TTC549 (cell line): Measurements from ENCODE around the gene ANKRD9.

Source experiments
- FAIRE-seq: peaks from 2 replicates; lab custom pipeline; 2012; peaks lifted over from hg19 to GRCh38; lab: Jason Lieb, UNC

The ANKRD9 gene

DNA sequence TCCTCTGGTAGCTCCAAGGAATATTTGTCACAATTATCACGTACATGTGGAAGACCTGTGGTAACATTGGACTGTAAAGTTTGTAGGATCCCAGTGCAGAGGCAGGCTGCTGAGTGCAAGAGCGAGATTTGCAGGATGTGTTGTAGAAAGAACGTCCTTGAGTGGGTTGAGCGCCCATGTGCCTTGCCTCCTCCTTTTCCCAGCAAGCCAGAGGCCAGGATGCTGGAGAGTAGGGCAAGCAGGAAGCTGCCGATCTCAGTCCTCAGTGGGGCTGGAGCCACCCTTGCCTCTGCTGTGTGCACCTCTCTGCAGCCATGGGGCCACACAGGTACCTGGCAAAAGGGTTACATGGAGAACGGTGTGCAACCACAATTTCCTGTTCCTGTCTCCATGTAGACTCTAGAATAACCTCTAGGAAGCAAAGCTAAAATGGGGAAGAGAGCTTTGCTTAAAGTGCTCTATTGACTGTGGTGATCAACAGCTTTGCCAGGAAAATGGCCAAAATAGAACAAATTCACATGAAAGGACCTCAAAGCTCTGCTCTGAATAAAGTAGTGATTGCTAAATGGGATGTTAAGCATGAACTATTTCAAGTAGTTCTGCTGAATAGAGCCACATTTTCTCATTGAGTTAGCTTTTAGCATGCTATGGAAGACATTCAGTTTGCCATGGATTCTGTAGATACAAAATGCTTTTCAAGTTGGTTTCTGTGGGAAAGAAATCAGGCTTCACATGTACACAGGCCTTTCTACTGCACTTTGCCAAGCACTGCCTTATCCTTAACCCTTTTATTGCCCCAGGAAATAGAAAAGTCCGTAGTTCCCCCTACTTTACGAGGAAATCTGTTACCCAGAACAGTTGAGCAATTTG lies 37.4 kb downstream of the ANKRD9 start:
- FAIRE-seq = no peak

- FAIRE-seq = no peak
Measured at GRCh38 chr14:102469261-102469660, 40.3 kb downstream of the ANKRD9 start.

DNA sequence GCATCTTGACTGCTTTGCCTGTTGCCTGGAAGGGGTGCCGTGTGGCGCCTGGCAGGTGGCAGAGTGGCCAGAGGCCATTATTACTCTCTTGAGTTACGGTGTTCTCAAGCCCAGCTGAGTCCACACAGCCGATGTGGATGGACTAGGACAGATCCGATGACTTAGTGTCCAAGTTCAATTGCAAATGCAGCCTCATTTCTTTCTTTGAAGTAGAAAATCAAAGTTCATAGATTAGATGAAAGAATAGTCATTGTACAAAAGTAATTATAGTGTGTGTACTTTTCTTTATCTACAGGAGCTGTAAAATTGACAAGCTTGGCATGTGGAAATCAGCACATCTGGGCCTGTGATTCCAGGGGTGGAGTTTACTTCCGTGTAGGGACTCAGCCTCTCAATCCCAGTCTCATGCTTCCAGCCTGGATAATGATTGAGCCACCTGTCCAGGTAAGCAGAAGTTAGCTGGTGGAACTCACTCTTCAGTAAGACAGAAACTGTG lies 44.7 kb downstream of the ANKRD9 start:
- no peak for FAIRE-seq

GRCh38 chr14:102464006-102464405 lies 45.6 kb downstream of the ANKRD9 start:
- FAIRE-seq = no peak

DNA sequence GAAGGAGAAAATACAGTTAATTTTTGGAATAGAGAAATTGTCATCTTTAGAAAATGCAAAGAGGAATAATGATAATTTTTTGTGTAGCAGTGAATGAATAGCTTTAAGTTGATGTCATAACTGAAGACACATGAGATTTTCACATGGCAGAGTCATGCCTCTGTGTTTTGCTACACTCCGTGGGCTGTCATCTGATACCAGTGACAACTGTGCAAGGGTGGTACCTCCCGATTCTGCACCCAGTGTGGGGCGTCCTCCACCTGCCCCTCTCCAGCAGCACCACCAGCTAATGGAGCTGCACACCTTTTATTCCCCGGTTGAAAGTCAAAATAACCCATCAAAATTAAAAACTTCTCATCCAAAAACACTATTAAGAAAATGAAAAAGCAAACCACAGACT lies 47.2 kb downstream of the ANKRD9 start:
- FAIRE-seq = no peak

DNA sequence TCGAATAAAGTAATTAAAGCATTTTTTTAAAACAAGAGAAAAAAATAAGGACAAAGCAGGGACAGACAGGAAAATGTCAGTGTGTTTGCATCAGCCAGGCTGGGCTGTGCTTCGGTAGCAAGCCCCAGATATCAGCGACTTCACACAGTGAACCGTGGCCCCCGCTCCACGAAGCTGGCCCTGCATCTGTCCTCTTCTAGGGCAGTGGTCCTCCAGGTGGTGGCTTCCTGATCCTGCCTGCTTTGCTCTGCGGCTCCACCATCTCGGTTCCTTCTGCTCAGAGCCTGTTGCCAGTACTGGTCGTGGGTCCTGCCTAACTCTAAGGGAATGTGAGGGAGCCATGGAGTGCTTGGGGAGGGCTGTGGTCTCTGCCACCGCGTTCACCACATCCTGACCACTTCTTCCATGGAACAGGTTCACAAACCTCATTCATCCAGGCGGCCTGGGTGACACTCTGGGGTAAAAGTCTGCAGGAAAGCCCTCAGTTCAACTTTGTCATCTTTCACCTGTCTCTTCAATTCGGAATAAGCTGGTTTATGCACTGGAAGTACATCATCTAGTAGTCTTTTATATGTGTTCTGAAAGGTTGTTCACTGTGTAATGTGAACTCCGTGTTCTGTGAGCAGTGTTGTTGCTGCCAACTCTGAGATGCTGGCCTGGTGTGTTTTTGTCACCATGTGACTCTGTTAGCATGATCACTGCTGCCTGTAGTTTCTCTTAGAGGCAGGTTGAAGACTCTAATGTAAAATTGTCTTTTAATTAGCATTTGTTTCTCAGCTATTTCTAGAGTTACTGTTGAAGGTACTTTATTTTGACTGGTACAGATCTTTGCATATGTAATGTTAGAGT lies 47.9 kb downstream of the ANKRD9 start:
- no peak for FAIRE-seq

- FAIRE-seq = no peak
Measured at GRCh38 chr14:102457509-102457908, 52.1 kb downstream of the ANKRD9 start.

DNA sequence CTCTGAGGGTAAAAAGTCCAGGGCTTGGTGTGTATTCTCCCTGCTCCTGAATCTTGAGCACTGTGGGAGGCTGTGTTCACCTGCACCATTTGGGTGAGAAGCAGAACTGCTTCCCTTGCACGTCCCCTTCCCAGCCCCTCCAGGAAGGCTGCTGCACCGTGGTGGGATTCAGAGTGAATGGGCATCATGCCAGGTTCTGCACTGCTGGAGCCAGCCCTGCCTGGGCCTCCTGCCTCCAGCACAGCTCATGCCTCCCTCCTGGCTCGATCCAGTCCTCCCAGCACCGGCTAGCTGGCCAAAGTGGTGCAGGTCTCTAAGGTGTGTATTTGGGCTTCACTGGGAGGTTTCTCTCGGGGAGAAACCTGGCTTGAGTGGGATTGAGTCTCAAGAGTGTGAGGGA lies 54.9 kb downstream of the ANKRD9 start:
- FAIRE-seq = no peak

GRCh38 chr14:102452302-102452701 lies 57.3 kb downstream of the ANKRD9 start:
- no peak for FAIRE-seq
